A549 (cell line): ENCODE results near the gene FAM107A.

Experiments used
- CBX8 ChIP-seq: fragments of 200-600 bp; sonication (generic); IDR thresholded peaks from 2 replicates; pipeline ENCODE4 v1.6.1; 2016
- CEBPB ChIP-seq, 2 experiments: fragments of >200 bp in 1 of 2; sonication (Bioruptor Twin) in 1 of 2; formaldehyde crosslinking in 1 of 2; IDR thresholded peaks; 2 replicates each; pipeline ENCODE4 v1.6.1; 2012 to 2016
- EHMT2 ChIP-seq: fragments of 200-600 bp; sonication (generic); IDR thresholded peaks from 2 replicates; pipeline ENCODE4 v1.6.1; 2016; ENCODE audit warnings: antibody characterized with exemption, low read depth, mild to moderate bottlenecking, moderate library complexity
- JUN ChIP-seq, 2 experiments: fragments of >200 bp; sonication (Bioruptor Twin); formaldehyde crosslinking; IDR thresholded peaks; 2 replicates in 1 of 2; 3 replicates in 1 of 2; pipeline ENCODE4 v1.6.1; 2016 to 2017
- MYC ChIP-seq: IDR thresholded peaks from 2 replicates; pipeline ENCODE4 v1.6.1; 2012; ENCODE audit warnings: mild to moderate bottlenecking, inconsistent platforms, low read length, improper control_type of control experiment, borderline replicate concordance
- PHF8 ChIP-seq: fragments of 200-600 bp; sonication (generic); IDR thresholded peaks from 2 replicates; pipeline ENCODE4 v1.6.1; 2016; ENCODE audit warnings: low read depth, mild to moderate bottlenecking, antibody characterized with exemption, moderate library complexity, borderline replicate concordance
- POLR2A ChIP-seq: IDR thresholded peaks from 2 replicates; pipeline ENCODE4 v1.6.1; 2012; ENCODE audit warnings: mild to moderate bottlenecking, low read length
- ZFP36 ChIP-seq: fragments of 450-650 bp; IDR thresholded peaks from 2 replicates; pipeline ENCODE4 v1.6.1; 2014; ENCODE audit warnings: borderline replicate concordance; ENCODE audit not compliant: partially characterized antibody
- TF ChIP-seq, protein P1 (sequence below): fragments of >200 bp; sonication (Bioruptor Twin); formaldehyde crosslinking; IDR thresholded peaks from 3 replicates; pipeline ENCODE4 v1.5.1; 2016
- TF ChIP-seq, protein P2 (sequence below): fragments of 450-650 bp; IDR thresholded peaks from 2 replicates; pipeline ENCODE4 v1.6.1; 2014; ENCODE audit warnings: antibody characterized with exemption
- TF ChIP-seq, protein P3 (sequence below): IDR thresholded peaks from 2 replicates; pipeline ENCODE4 v1.6.1; 2012

DNA sequence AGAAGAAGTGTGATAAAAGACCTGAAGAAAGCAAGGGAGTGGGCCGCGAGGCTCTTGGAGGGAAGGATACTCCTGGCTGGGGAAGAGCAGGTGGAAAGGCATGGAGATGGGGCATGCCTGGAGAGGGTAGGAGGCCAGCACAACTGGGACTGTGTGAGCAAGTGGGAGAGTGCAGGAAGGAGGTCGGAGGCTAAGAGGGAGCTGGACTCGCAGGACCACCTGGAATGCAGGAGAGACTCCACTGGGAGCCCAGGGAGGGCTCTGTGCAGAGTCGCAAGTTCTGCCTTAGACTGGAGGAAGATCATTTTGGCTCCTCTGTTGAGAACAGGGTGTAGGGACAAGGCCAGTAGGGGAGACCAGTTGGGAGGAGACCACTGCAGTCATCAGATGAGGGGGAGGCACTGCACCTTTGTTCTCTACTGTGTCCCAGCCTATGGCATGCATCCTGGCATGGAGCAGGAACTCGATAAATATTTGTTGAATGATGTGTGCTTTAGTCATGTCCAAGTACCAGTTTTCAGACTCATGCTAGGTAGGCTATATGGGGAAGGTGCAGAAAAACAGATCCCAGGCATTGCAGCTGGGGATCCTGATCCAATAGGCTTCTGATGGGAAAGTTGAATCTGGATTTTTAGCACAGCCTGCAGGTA lies 13.7 kb downstream of the FAM107A start:
- TF ChIP-seq EHMT2 (no peak), PHF8 (no peak), POLR2A (no peak), CEBPB (IDR thresholded peaks at IDR 0.05) (no peak), ZFP36 (no peak), MYC (no peak), CBX8 (no peak), JUN (IDR thresholded peaks at IDR 0.05) (no peak)
- TF ChIP-seq, protein P1, sequence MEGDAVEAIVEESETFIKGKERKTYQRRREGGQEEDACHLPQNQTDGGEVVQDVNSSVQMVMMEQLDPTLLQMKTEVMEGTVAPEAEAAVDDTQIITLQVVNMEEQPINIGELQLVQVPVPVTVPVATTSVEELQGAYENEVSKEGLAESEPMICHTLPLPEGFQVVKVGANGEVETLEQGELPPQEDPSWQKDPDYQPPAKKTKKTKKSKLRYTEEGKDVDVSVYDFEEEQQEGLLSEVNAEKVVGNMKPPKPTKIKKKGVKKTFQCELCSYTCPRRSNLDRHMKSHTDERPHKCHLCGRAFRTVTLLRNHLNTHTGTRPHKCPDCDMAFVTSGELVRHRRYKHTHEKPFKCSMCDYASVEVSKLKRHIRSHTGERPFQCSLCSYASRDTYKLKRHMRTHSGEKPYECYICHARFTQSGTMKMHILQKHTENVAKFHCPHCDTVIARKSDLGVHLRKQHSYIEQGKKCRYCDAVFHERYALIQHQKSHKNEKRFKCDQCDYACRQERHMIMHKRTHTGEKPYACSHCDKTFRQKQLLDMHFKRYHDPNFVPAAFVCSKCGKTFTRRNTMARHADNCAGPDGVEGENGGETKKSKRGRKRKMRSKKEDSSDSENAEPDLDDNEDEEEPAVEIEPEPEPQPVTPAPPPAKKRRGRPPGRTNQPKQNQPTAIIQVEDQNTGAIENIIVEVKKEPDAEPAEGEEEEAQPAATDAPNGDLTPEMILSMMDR: no peak
- TF ChIP-seq, protein P2, sequence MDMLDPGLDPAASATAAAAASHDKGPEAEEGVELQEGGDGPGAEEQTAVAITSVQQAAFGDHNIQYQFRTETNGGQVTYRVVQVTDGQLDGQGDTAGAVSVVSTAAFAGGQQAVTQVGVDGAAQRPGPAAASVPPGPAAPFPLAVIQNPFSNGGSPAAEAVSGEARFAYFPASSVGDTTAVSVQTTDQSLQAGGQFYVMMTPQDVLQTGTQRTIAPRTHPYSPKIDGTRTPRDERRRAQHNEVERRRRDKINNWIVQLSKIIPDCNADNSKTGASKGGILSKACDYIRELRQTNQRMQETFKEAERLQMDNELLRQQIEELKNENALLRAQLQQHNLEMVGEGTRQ: no peak
- TF ChIP-seq, protein P3, sequence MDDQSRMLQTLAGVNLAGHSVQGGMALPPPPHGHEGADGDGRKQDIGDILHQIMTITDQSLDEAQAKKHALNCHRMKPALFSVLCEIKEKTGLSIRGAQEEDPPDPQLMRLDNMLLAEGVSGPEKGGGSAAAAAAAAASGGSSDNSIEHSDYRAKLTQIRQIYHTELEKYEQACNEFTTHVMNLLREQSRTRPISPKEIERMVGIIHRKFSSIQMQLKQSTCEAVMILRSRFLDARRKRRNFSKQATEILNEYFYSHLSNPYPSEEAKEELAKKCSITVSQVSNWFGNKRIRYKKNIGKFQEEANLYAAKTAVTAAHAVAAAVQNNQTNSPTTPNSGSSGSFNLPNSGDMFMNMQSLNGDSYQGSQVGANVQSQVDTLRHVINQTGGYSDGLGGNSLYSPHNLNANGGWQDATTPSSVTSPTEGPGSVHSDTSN: no peak
